Testis (tissue), 3 donors: ENCODE results near the gene STK39. TPM values are rescaled to one million over a fixed set of nuclear protein-coding genes. Genes with fewer than 3 reads are reported as not detected.
A peak's percentile ranks its signal among the peaks of the same experiment; 100 is the strongest.

Experiments
- DNase-seq: peaks from one replicate; pipeline ENCODE4 v3.0.0-alpha.2; 2019
- H3K27ac ChIP-seq, 2 donors: fragments of 200-600 bp; sonication (generic); one replicate each; pipeline ENCODE4 v1.5.1; 2019
- H3K27me3 ChIP-seq: fragments of 200-600 bp; sonication (generic); one replicate; pipeline ENCODE4 v1.5.1; 2019
- H3K36me3 ChIP-seq: fragments of 200-600 bp; sonication (generic); one replicate; pipeline ENCODE4 v1.5.1; 2017; ENCODE audit warnings: low read depth; ENCODE audit errors: missing control alignments
- H3K4me1 ChIP-seq: fragments of 200-600 bp; sonication (generic); one replicate; pipeline ENCODE4 v1.5.1; 2019
- H3K4me3 ChIP-seq, 2 donors: fragments of 200-600 bp; sonication (generic); one replicate each; pipeline ENCODE4 v1.5.1; 2017 to 2019
- H3K9me3 ChIP-seq: fragments of 200-600 bp; sonication (generic); one replicate; pipeline ENCODE4 v1.5.1; 2017
- POLR2A ChIP-seq: fragments of 450-650 bp; IDR thresholded peaks from one replicate; pipeline ENCODE4 v1.6.1; 2017; ENCODE audit warnings: antibody characterized with exemption, mild to moderate bottlenecking, moderate library complexity
- WGBS, 2 donors: methylation state at CpG; one replicate each; pipeline ENCODE4 v1.1.5; 2018; 5-methylcytosine and 5-hydroxymethylcytosine counted together
- intact Hi-C: fragments of 100-400 bp; cut with DNase I; formaldehyde crosslinking; loops from one replicate; pipeline ENCODE4 v1.15.1; 2023; ENCODE audit warnings: low total_unique reads
- polyA plus RNA-seq: library from polyadenylated mRNA; stranded (reverse); fragments of 350-450 nt; fragmentation: Illumina TruSeq; extraction: RNeasy Lipid Tissue Mini Kit (QIAGEN cat#74804); gene quantifications from one replicate; pipeline ENCODE4 v1.2.3, GENCODE V29; 2014; ENCODE audit warnings: low read depth, low replicate concordance; ENCODE audit not compliant: insufficient read depth
- total RNA-seq, 2 donors: library from RNA; depleted of rRNA; stranded (reverse); fragments of >200 nt; gene quantifications; one replicate each; pipeline ENCODE4 v1.2.3, GENCODE V29; 2016
- TF ChIP-seq, protein P1 (sequence below), 3 experiments: fragments of 450-650 bp in 2 of 3; fragments of 200-600 bp in 1 of 3; sonication (generic) in 1 of 3; IDR thresholded peaks; one replicate each; pipeline ENCODE4 v1.5.1; 2016 to 2019; ENCODE audit warnings: antibody characterized with exemption in 3 of 3, mild to moderate bottlenecking in 2 of 3, moderate library complexity in 1 of 3

The STK39 gene
- total and polyA plus RNA-seq, 3 donors from 2014 or later, result 26.4 to 70.7 (median 41.8) TPM

DNA sequence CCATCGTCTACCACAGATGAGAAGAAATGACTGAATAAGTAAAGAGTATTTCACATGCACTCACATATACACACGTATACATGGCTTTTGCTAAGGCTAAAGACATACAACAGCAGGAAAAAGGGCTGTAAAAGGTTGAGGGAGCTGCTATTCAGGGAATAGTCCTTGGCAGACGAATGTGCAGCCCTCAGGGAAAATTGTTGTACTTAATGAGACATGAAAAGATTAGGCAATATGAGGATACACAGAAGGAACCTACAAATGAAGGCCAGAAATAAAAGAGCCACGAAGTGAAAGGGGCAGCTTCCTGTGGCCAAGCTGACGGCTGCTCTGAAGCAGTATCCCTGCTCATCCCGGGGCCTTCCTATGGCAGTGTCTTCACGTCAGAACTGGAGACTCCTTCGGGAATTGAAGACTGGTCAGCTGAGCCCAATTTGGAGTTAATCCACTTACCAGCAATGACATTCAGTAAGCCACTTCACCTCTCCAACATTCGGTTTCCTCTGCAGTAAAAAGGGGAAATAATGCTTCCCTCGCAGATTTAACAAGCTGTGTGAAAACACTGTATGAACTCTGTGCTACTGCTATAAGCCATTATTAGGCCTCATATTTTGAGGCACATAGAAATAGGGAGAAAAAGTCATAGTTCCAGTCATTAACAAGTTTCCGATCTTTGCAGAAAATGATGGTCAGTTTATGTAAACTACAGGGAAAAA is 221.8 kb downstream of the STK39 start:
- no peaks in the 10 kb centered on the region for H3K36me3 ChIP-seq
- no peak overlapping the region for H3K27ac ChIP-seq
- TF ChIP-seq POLR2A, result no peak
- TF ChIP-seq, protein P1, sequence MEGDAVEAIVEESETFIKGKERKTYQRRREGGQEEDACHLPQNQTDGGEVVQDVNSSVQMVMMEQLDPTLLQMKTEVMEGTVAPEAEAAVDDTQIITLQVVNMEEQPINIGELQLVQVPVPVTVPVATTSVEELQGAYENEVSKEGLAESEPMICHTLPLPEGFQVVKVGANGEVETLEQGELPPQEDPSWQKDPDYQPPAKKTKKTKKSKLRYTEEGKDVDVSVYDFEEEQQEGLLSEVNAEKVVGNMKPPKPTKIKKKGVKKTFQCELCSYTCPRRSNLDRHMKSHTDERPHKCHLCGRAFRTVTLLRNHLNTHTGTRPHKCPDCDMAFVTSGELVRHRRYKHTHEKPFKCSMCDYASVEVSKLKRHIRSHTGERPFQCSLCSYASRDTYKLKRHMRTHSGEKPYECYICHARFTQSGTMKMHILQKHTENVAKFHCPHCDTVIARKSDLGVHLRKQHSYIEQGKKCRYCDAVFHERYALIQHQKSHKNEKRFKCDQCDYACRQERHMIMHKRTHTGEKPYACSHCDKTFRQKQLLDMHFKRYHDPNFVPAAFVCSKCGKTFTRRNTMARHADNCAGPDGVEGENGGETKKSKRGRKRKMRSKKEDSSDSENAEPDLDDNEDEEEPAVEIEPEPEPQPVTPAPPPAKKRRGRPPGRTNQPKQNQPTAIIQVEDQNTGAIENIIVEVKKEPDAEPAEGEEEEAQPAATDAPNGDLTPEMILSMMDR (IDR thresholded peaks at IDR 0.05), result no peak
- WGBS, 2 donors, result 63 to 67% methylated on average over 11 of the region's 11 CpGs
- no peaks in the 10 kb centered on the region for H3K27me3 ChIP-seq
- DNase-seq, result peak; percentile 19
- no peak overlapping the region for H3K4me3 ChIP-seq
- no peaks in the 10 kb centered on the region for H3K4me1 ChIP-seq
- intact Hi-C loops, result no loop called here
- no peaks in the 10 kb centered on the region for H3K9me3 ChIP-seq

DNA sequence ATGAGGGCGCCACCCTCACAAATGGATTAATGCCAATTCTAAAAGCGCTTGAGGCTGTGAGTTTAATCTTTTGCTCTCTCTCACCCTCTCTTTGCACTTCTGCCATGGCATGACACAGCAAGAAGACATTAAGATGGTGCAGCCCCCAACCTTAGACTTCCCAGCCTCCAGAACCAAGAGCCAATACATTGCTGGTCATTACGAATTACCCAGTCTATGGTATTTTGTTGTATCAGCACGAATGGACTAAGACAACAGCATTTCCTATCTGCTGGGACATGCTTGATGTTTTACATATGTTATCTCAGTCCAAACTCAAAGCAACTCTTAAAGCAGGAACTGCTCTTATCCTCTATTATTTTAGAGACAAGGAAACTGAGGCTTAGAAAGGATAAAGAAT is 222.9 kb downstream of the STK39 start:
- intact Hi-C loops, result no loop called here
- Histone ChIP-seq H3K36me3 (no peaks in the 10 kb centered on the region), H3K4me3 (no peak overlapping the region), H3K9me3 (no peaks in the 10 kb centered on the region), H3K27me3 (no peaks in the 10 kb centered on the region), H3K4me1 (no peaks in the 10 kb centered on the region), H3K27ac (no peak overlapping the region)
- 91 to 95% methylated on average over 4 of the region's 4 CpGs for WGBS, 2 donors
- no peak for TF ChIP-seq POLR2A
- TF ChIP-seq, protein P1 (IDR thresholded peaks at IDR 0.05), result no peak
- DNase-seq, result no peak

DNA sequence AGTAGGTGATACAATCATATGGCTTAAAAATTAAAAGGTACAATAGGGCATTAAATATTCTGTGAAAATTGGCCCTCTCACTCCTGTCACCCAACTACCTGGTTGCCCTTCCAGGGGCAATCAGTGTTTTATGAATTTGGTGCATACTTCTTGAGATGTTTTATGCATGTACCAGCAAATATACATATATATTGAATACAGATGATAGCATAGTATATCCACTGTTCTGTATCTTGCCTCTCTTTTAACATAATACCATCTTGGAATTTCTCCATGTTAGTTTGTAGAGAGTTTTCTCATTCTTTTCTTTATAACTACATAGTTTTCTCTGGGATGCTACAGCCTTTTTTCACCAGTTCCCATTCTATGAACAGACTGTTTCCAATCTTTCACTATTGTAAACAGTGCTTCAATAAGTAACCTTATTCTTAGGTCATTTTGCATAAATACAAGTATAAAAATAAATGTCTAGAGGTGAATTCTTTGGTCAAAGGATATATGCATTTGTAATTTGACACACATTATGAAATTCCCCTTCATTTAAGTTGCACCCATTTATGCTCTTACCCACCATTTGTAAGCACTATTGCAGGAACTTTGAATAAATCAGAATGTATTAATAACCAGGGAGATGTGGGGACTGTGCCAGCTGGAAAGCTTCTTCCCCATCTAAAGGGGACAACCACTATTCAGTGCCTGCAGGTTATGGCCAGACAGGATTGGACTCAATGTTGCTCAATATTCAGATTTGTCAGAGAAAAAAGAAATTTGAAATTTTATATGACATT is 225.4 kb downstream of the STK39 start:
- H3K36me3 ChIP-seq, result no peaks in the 10 kb centered on the region
- intact Hi-C loops, result no loop called here
- no peak for DNase-seq
- H3K4me3 ChIP-seq, result no peak overlapping the region
- H3K27me3 ChIP-seq, result no peaks in the 10 kb centered on the region
- TF ChIP-seq, protein P1 (IDR thresholded peaks at IDR 0.05), result no peak
- no peak for TF ChIP-seq POLR2A
- no peak overlapping the region for H3K27ac ChIP-seq
- H3K9me3 ChIP-seq, result no peaks in the 10 kb centered on the region
- H3K4me1 ChIP-seq, result no peaks in the 10 kb centered on the region

DNA sequence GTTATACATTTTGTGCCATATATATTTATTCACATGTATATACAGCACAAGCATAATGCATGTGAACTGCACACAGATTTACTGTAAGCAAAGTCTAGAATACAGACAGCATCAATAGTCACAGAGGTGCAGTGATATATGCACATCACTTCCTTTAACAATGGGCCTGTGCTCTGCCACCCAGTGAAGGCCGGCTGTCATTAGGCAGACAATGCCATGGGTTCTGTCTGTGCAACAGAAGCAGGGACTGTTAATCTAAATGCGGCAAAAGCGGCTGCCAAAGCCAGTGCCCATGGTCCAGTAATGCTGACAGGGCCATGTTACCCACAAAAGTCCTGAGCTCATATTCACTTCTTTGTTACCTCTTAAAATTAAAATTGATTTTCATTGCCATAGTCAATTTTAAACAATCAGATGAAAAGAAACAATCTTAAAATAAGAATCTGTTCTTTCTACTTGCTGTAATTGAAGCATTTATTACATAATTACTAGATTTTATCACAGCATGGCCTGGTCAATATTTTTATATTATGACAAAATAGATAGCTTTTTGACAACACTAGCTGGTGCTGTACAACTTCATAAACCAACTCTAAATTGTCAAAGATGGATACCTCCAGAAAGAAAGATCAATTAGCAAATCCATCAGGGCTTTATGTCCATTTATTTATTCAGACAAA is 232.0 kb downstream of the STK39 start:
- no peak for TF ChIP-seq POLR2A
- TF ChIP-seq, protein P1 (IDR thresholded peaks at IDR 0.05), result no peak
- Histone ChIP-seq H3K4me3 (no peak overlapping the region), H3K9me3 (no peaks in the 10 kb centered on the region), H3K4me1 (no peaks in the 10 kb centered on the region), H3K27me3 (no peaks in the 10 kb centered on the region), H3K36me3 (no peaks in the 10 kb centered on the region), H3K27ac (no peak overlapping the region)
- intact Hi-C loops, result no loop called here
- no peak for DNase-seq
- WGBS, 2 donors, result 90 to 91% methylated on average over 3 of the region's 3 CpGs
